GM12892 (cell line): Measurements from ENCODE around the gene SFI1.
"Not testable (repeated sequence)": the region's sequence is repeated elsewhere in the genome, so short reads cannot be mapped to it uniquely, and the experiment has no call there.

Experiments used
- DNase-seq: peaks from one replicate; pipeline ENCODE4 v3.0.0; 2011; ENCODE audit not compliant: insufficient read length
- FAIRE-seq: peaks from 2 replicates; lab custom pipeline; 2011; peaks lifted over from hg19 to GRCh38; lab: Jason Lieb, UNC
- POLR2A ChIP-seq: IDR thresholded peaks from 2 replicates; pipeline ENCODE4 v1.6.1; 2011; ENCODE audit warnings: low read depth, low read length, control low read depth
- POLR2AphosphoS5 ChIP-seq: IDR thresholded peaks from 2 replicates; pipeline ENCODE4 v1.6.1; 2011; ENCODE audit warnings: low read depth, low read length, control low read depth
- TAF1 ChIP-seq: IDR thresholded peaks from 2 replicates; pipeline ENCODE4 v1.6.1; 2011; ENCODE audit warnings: low read depth, mild to moderate bottlenecking, control low read depth, low read length, borderline replicate concordance

The SFI1 gene

GRCh38 chr22:31526270-31526669 is 29.9 kb downstream of the SFI1 start:
- FAIRE-seq (no peak), DNase-seq (no peak)
- TF ChIP-seq POLR2AphosphoS5 (no peak), POLR2A (no peak), TAF1 (no peak)

GRCh38 chr22:31530823-31531195 is 34.5 kb downstream of the SFI1 start:
- no peak for DNase-seq
- TF ChIP-seq POLR2AphosphoS5 (no peak), POLR2A (no peak), TAF1 (no peak)
- FAIRE-seq, result no peak

GRCh38 chr22:31532060-31532459 is 35.7 kb downstream of the SFI1 start:
- TF ChIP-seq TAF1 (no peak), POLR2AphosphoS5 (no peak), POLR2A (no peak)
- FAIRE-seq (no peak), DNase-seq (no peak)

- FAIRE-seq (no peak), DNase-seq (no peak)
- no peak for TF ChIP-seq POLR2AphosphoS5
Measured at GRCh38 chr22:31533374-31533773, 37.0 kb downstream of the SFI1 start.

GRCh38 chr22:31537019-31537535 is 40.7 kb downstream of the SFI1 start:
- no peak for TF ChIP-seq POLR2A
- no peak for TF ChIP-seq TAF1
- no peak for TF ChIP-seq POLR2AphosphoS5
- DNase-seq (no peak), FAIRE-seq (peak; percentile 96)

- TF ChIP-seq POLR2AphosphoS5 (no peak), POLR2A (no peak), TAF1 (no peak)
- FAIRE-seq (peak; percentile 81), DNase-seq (no peak)
Measured at GRCh38 chr22:31538815-31539214, 42.5 kb downstream of the SFI1 start.

- DNase-seq, FAIRE-seq: not testable (repeated sequence)
Measured at GRCh38 chr22:31540166-31540565, 43.8 kb downstream of the SFI1 start.

- FAIRE-seq (no peak), DNase-seq (no peak)
- TF ChIP-seq POLR2A (no peak), TAF1 (no peak), POLR2AphosphoS5 (no peak)
Measured at GRCh38 chr22:31540966-31541365, 44.6 kb downstream of the SFI1 start.

GRCh38 chr22:31544481-31545480 is 48.4 kb downstream of the SFI1 start:
- TF ChIP-seq POLR2AphosphoS5 (no peak), POLR2A (no peak), TAF1 (no peak)
- no peak for DNase-seq
- FAIRE-seq, result peak; percentile 51

- DNase-seq (no peak), FAIRE-seq (no peak)
- TF ChIP-seq POLR2AphosphoS5 (no peak), POLR2A (no peak), TAF1 (no peak)
Measured at GRCh38 chr22:31550871-31551370, 54.6 kb downstream of the SFI1 start.

- DNase-seq (no peak), FAIRE-seq (no peak)
- TF ChIP-seq POLR2A, result no peak
- TF ChIP-seq POLR2AphosphoS5, result no peak
- no peak for TF ChIP-seq TAF1
Measured at GRCh38 chr22:31556627-31557203, 60.4 kb downstream of the SFI1 start.

GRCh38 chr22:31558546-31558945 is 62.2 kb downstream of the SFI1 start:
- not testable (repeated sequence) for DNase-seq, FAIRE-seq
